HG02610 (cell line): Measurements from ENCODE around the gene VWF.

Experiments used
- ATAC-seq: cut with Tn5 transposase; IDR thresholded peaks from one replicate; pipeline ENCODE4 v1.9.1; 2021; ENCODE audit warnings: mild to moderate bottlenecking, moderate library complexity; ENCODE audit not compliant: unreplicated experiment

The VWF gene

GRCh38 chr12:6080149-6081045 is 44.1 kb downstream of the VWF start:
- ATAC-seq: no peak

- ATAC-seq: no peak
Measured at GRCh38 chr12:6078398-6079096, 45.9 kb downstream of the VWF start.

GRCh38 chr12:6077692-6078083 is 46.8 kb downstream of the VWF start:
- ATAC-seq: no peak

GRCh38 chr12:6076776-6077691 is 47.4 kb downstream of the VWF start:
- ATAC-seq: no peak

GRCh38 chr12:6076346-6076745 is 48.1 kb downstream of the VWF start:
- no peak for ATAC-seq

DNA sequence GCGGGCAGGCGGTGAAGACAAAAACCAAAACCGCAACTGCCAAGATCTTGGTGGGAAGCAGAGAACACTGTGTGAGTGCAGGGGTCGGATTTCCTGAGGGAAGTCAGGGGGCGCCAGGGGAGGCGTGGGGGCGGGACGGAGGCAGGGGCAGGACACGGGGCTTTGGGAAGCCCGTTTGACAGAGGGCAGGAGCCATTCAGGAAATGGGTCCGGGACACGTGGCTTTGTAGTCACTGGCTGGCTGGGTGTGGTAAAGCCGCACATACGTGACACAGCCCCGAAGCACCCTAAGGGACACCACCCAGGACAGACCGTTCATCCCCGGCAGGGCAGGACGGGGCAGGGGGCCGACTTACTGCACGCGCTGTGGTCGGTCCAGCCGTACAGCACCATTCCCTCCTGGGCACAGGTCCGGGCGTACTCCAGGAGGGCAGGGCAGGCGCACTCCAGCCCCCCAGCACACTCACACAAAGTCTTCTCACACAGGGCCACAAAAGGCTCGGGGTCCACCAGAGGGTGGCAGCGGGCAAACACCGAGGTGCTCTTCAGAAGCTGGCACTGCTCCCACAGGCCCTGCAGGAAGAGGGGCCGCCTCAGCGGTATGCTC is 49.4 kb downstream of the VWF start:
- ATAC-seq: no peak

- ATAC-seq: no peak
Measured at GRCh38 chr12:6074427-6074826, 50.0 kb downstream of the VWF start.

DNA sequence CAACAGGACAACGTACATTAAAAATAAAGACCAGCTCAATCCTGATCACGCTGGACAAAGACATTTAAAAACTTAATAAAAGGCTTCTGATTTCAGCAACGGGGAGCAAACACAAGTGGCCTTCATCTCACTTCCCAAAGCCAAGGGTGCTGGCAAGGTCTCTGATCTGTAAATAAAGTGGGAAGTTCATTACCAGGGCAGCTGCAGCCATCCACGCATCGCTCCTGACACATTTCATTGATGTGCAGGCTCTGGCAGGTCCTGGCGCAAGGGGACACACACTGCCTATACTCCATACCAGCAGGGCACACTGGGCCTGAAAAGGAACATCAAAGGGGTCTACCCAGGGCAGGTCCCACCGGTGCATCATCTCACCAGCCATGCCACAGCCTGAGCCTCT is 51.0 kb downstream of the VWF start:
- no peak for ATAC-seq

DNA sequence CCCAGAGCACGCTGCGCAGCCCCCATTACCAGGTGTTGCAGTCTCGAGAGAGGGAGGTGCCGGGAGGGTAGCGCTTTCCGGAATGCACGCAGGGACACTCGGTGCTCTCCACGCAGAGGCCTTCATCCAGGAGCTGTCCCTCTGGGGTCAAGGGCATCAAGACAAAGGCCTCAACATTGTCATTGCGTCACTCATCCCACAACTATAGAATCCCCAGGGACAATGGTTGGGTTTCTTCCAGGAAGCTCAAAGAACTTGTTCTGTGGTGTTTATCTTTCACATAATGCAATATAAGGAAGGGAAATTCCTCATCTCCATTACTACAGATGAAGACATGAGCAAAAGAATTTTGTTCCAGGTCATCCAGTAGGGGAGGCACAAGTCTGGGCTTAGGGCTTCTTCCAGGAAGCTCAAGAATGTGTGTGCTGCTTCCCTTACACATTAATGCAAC is 52.1 kb downstream of the VWF start:
- no peak for ATAC-seq

- no peak for ATAC-seq
Measured at GRCh38 chr12:6071589-6071988, 52.9 kb downstream of the VWF start.

- no peak for ATAC-seq
Measured at GRCh38 chr12:6070472-6071257, 53.8 kb downstream of the VWF start.

GRCh38 chr12:6069437-6070093 is 54.9 kb downstream of the VWF start:
- ATAC-seq: no peak

DNA sequence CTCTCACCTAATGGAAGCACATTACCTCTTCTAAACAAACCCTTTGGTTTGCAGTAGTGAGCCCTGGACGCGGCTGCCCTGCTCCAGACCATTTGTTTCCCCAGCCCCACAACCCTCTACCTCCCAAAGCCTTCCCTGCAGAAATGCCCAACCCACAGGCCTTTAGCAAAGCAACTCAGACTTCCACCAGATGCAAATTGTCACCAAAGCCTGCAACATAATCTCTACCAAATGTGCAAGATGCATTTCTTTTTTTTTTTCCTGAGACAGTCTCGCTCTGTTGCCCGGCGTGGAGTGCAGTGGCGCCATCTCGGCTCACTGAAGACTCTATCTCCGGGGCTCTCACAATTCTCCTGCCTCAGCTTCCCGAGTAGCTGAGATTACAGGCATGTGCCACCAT is 56.2 kb downstream of the VWF start:
- no peak for ATAC-seq

- no peak for ATAC-seq
Measured at GRCh38 chr12:6067152-6067916, 57.1 kb downstream of the VWF start.

- no peak for ATAC-seq
Measured at GRCh38 chr12:6066651-6067050, 57.8 kb downstream of the VWF start.

DNA sequence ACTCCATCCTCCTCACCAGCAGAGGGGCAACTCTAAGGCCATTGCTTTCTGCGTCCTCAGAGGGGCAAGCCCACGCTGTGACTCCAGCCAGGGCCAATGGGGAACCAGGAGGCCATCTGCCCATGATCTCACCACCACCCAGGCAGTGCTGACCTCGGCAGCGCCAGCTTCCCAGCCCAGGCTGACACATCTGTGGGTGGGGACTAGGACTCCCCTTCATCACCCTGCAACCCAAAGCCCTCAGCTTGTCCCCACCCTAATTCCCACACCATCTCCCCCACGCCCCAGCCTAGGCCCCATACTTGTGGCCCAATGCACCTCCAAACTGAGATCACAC is 58.6 kb downstream of the VWF start:
- no peak for ATAC-seq

DNA sequence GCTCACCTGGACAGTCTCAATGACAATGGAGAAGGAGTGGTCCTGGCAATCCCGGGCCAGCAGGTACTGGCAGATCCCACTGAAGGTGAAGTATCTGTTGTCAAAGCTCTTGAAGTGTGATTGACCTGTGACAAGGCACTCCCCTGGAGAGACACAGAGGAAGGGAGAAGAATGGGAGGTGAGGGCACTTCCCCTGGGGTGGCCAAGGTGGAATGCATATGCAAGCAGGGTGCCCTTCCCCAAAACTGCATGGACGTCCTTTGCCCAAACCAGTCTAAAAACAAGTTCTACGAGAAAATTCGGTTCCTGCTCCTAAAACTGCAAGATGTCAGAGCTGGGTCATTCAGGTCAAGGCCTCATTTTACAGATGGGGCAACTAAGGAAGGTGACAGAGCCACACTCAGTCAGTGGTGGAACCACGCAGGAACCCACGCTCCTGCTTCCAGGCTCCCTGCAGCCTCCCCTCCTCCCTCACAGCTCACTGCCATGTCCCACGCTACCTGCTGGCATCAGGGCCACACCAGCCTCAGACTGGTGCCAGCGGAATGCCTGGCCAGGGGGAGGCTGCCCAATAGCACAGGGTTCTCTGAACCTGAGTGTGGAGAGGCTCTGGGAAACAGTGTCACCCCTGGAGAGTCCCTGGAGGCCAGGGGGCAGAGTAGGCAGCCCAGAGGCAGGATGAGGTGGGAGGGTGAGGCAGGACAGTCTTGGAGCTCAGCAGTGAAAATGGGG is 59.2 kb downstream of the VWF start:
- no peak for ATAC-seq
